Fibroblast of the conjunctiva (primary cell): ENCODE data around the gene DLG3.

Source experiments
- DNase-seq: peaks from one replicate; pipeline ENCODE4 v3.0.0-alpha.2; 2010; ENCODE audit warnings: low read depth

The DLG3 gene

GRCh38 chrX:70525733-70526132 is 81.1 kb downstream of the DLG3 start:
- DNase-seq, result no peak

DNA sequence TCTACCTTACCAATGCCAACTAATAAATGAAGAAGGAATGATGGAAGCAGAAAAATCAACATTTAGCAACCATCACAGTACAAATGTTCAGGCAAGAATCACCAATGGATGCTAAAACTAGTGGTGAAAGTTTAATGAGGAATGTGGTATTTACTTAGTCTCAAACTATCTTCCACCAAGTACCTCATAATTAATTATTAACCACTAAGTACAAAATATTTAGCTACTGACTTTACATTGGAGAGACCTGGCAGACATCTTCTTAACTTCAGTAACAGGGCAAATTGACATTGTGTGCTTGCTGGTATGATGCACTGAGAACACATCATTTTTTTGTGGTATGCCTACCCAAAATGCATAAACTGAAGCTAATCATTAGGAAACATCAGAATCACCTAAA is 82.4 kb downstream of the DLG3 start:
- DNase-seq, result no peak

DNA sequence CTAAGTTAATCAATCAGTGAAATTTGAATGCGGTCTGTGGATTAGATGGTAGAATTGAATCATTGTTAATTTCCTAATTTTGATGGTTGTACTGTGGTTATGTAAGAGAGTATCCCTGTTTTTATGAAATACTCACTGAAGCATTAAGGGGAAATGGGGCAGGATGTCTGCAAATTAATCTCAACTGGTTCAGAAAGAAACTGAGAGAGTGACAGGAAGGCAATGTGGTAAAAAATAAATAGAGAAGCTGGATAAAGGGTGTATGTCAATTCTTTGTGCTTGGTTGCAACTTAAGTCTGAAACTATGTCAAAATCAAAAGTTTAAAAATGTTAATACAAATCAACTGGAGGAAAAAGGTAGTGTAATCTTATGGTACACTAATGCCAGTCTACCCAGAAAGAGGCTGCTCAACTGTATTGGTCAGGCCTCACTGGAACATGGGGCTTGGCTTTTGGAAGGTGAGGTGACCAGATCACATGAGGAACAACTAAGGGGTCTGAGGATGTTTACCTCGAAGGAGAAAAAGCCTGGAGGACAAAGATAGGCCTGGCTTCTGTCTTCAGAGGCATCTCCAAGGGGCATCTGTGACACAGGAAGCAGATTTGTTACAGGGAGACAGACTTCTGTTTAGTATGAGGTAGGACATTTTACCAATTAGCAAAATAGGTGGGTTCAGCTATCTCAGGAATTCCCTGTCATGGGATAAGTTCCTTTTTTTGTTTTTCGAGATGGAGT is 83.1 kb downstream of the DLG3 start:
- DNase-seq, result no peak

GRCh38 chrX:70535198-70535597 is 90.6 kb downstream of the DLG3 start:
- DNase-seq, result no peak

GRCh38 chrX:70549429-70549828 is 104.8 kb downstream of the DLG3 start:
- DNase-seq, result no peak

DNA sequence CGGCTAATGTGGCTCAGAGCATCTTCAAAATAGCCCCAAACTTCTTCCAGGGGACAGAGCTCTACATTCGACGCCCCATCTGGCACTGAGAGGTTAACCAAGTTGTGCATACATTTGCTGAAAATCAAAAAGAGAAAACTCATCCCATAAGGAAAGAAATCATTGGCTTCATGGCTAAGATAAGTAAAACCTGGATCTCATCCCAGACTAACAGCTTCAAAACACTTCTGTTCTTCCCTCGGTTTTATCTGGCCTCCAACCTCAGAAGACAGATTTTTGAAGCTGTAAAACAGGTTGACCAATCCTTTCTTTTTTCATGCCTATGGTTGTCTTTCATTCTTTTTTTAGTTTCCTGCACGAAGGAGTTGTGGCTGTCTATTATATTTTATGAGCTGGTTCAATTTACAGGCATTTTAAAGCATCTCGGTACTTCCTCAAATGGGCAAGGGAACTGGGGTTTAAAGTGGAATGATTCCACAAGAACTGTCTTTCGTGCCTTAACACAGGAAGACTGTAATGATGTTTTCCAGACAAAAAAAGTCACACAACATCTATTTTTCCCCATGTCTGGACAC is 107.6 kb downstream of the DLG3 start:
- no peak for DNase-seq

DNA sequence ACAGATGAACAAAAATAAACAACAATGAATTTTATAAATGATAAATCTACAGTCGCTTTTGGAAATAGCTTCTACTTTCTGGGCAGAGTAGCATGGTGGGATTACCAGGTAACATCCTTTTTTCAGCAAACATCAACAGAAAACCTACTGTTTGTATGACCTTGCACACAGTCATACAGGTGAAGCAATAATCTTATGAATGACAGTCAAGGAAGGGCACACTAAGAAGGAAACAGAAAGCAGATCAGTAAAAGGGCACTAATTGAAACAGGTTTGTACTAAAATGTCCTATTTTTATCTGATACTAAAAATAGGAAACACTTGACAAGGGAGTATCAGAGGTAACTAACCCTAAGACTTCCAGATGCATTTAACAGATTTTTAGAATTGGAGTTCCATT is 108.9 kb downstream of the DLG3 start:
- no peak for DNase-seq

GRCh38 chrX:70554081-70554480 is 109.4 kb downstream of the DLG3 start:
- DNase-seq, result peak; percentile 32

DNA sequence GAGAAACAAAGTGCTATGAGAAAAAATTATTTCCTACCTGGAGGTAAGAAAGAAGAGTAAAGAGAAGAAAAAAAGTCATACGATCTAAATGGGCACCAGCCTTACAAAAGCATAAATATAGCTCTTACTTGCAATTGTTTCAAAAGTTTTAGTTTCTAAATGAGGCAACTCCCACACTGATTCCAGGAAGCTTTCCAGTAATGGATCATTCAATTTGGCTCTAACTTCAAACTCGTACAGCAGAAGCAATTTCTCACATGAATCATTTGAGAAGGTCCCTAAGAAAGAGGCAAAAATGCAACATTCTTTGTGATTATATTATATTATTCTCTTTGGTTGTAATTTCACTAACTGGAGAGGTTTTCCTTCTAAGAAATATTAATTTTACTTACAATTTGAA is 109.9 kb downstream of the DLG3 start:
- DNase-seq, result peak; percentile 10

DNA sequence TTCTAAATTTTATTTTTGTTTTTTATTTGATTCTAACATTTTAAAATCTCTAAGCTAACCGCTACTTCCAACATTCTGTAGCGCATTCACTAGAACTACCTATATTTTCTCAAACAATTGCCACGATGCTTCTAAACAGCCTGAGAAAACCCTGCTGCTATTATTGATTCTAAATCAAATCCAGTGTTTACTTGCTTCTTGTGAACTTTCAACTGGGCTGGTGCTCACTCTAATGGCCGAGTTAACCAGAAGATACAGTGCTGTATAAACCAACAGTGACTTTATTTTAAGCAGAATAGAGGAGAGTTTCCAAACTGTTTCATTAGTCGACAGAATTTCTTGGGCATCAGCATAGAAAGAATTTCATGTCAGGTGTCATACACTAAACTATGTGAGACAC is 110.3 kb downstream of the DLG3 start:
- no peak for DNase-seq
